H1 (cell line): Measurements from ENCODE around the gene NPHP3. TPM values are rescaled to one million over a fixed set of nuclear protein-coding genes. Genes with fewer than 3 reads are reported as not detected.
A peak's percentile ranks its signal among the peaks of the same experiment; 100 is the strongest.

Source experiments
- CTCF ChIA-PET: fragments of 300-600 bp; sonication (Branson Sonifier 250); formaldehyde crosslinking; loops from one replicate; lab custom pipeline; 2021; ENCODE audit not compliant: partially characterized antibody; lab: Charles Lee
- POLR2A ChIA-PET: fragments of 300-600 bp; sonication (Branson Sonifier 250); formaldehyde crosslinking; loops from one replicate; lab custom pipeline; 2021; ENCODE audit warnings: inconsistent platforms; ENCODE audit not compliant: partially characterized antibody; lab: Charles Lee
- DNase-seq, 2 experiments: peaks; one replicate each; pipeline versions ENCODE4 v3.0.0 to v3.0.0-alpha.2; 2010 to 2022; ENCODE audit warnings: low spot score in 2 of 2, low read depth in 1 of 2, mixed read lengths in 1 of 2
- FAIRE-seq: peaks from 2 replicates; lab custom pipeline; 2011; peaks lifted over from hg19 to GRCh38; lab: Jason Lieb, UNC
- H2AFZ ChIP-seq: 2 replicates; pipeline ENCODE4 v1.8.1; 2012; ENCODE audit warnings: low read length, inconsistent platforms
- H2AK5ac ChIP-seq: 2 replicates; pipeline ENCODE4 v1.6.1; 2013; ENCODE audit warnings: low read depth, low read length
- H2BK120ac ChIP-seq: replicated peaks from 2 replicates; pipeline ENCODE3; 2013; ENCODE audit warnings: low read depth, low read length, inconsistent platforms
- H2BK12ac ChIP-seq: 2 replicates; pipeline ENCODE4 v1.6.1; 2013; ENCODE audit warnings: low read depth, low read length
- H2BK15ac ChIP-seq: 2 replicates; pipeline ENCODE4 v1.6.1; 2013; ENCODE audit warnings: low read length
- H2BK20ac ChIP-seq: 2 replicates; pipeline ENCODE4 v1.6.1; 2013; ENCODE audit warnings: low read length
- H2BK5ac ChIP-seq: 2 replicates; pipeline ENCODE4 v1.6.1; 2013; ENCODE audit warnings: low read depth, low read length
- H3K14ac ChIP-seq: 2 replicates; pipeline ENCODE4 v1.6.1; 2013; ENCODE audit warnings: inconsistent platforms; ENCODE audit not compliant: insufficient read length
- H3K18ac ChIP-seq: 2 replicates; pipeline ENCODE4 v1.6.1; 2013; ENCODE audit warnings: low read length; ENCODE audit errors: extremely low read depth
- H3K23ac ChIP-seq: 2 replicates; pipeline ENCODE4 v1.6.1; 2013; ENCODE audit warnings: inconsistent platforms; ENCODE audit not compliant: insufficient read length
- H3K23me2 ChIP-seq: 2 replicates; pipeline ENCODE4 v1.6.1; 2013; ENCODE audit warnings: low read depth, low read length
- H3K27ac ChIP-seq: 2 replicates; pipeline ENCODE4 v1.6.1; 2011; ENCODE audit warnings: low read depth, low read length, inconsistent platforms
- H3K27me3 ChIP-seq, 4 experiments: replicated peaks in 1 of 4; 1 replicate in 1 of 4; 2 replicates in 3 of 4; pipeline versions ENCODE4 v1.6.1 to v1.8.1; 2011 to 2013; ENCODE audit warnings: low read length in 3 of 4, mild to moderate bottlenecking in 3 of 4, inconsistent platforms in 2 of 4, mixed read lengths in 2 of 4, moderate library complexity in 1 of 4; ENCODE audit not compliant: control insufficient read depth in 3 of 4, insufficient read depth in 3 of 4; ENCODE audit errors: extremely low read depth in 1 of 4
- H3K36me3 ChIP-seq, 4 experiments: 2 replicates each; pipeline versions ENCODE4 v1.6.1 to v1.8.1; 2011 to 2013; ENCODE audit warnings: mild to moderate bottlenecking in 4 of 4, low read length in 3 of 4, moderate library complexity in 2 of 4, control low read depth in 1 of 4, inconsistent platforms in 1 of 4; ENCODE audit not compliant: insufficient read depth in 4 of 4, control insufficient read depth in 2 of 4
- H3K4ac ChIP-seq: replicated peaks from 2 replicates; pipeline ENCODE3; 2013; ENCODE audit warnings: low read length, low read depth, mixed read lengths, inconsistent platforms; ENCODE audit not compliant: insufficient read length
- H3K4me1 ChIP-seq, 4 experiments: replicated peaks in 1 of 4; 1 replicate in 1 of 4; 2 replicates in 3 of 4; pipeline versions ENCODE4 v1.6.1 to v1.8.1; 2011 to 2013; ENCODE audit warnings: low read length in 3 of 4, inconsistent platforms in 2 of 4, mixed read lengths in 1 of 4; ENCODE audit not compliant: insufficient read depth in 4 of 4, control insufficient read depth in 3 of 4
- H3K4me2 ChIP-seq, 2 experiments: 2 replicates each; pipeline versions ENCODE4 v1.6.1 to v1.8.1; 2011 to 2013; ENCODE audit warnings: low read depth in 2 of 2, low read length in 2 of 2, control low read depth in 1 of 2, inconsistent platforms in 1 of 2, mild to moderate bottlenecking in 1 of 2; ENCODE audit not compliant: insufficient read depth in 1 of 2
- H3K4me3 ChIP-seq, 4 experiments: fragments of 200-600, 300-600 bp in 1 of 4; sonication (generic), shearing (Covaris generic), sonication (Bioruptor Twin) in 1 of 4; 2 replicates each; pipeline versions ENCODE4 v1.5.1 to v1.8.1; 2011 to 2016; ENCODE audit warnings: low read length in 4 of 4, low read depth in 3 of 4, control low read depth in 2 of 4, inconsistent platforms in 2 of 4, mild to moderate bottlenecking in 2 of 4, mixed read lengths in 1 of 4, moderate library complexity in 1 of 4; ENCODE audit not compliant: insufficient read depth in 2 of 4; ENCODE audit errors: extremely low read depth in 1 of 4
- H3K56ac ChIP-seq: replicated peaks from 2 replicates; pipeline ENCODE3; 2013; ENCODE audit warnings: low read depth, mild to moderate bottlenecking, mixed read lengths, low read length, inconsistent platforms; ENCODE audit not compliant: insufficient read length
- H3K79me1 ChIP-seq: 2 replicates; pipeline ENCODE4 v1.6.1; 2013; ENCODE audit warnings: low read depth, low read length, control low read depth
- H3K79me2 ChIP-seq, 2 experiments: 2 replicates each; pipeline versions ENCODE4 v1.6.1 to v1.8.1; 2012 to 2013; ENCODE audit warnings: low read length in 2 of 2, mild to moderate bottlenecking in 2 of 2, inconsistent platforms in 1 of 2; ENCODE audit not compliant: insufficient read depth in 2 of 2, control insufficient read depth in 1 of 2
- H3K9ac ChIP-seq, 4 experiments: replicated peaks in 1 of 4; 1 replicate in 1 of 4; 2 replicates in 3 of 4; pipeline versions ENCODE4 v1.6.1 to v1.8.1; 2011 to 2013; ENCODE audit warnings: low read depth in 3 of 4, low read length in 3 of 4, control low read depth in 2 of 4, mild to moderate bottlenecking in 2 of 4, moderate library complexity in 2 of 4, inconsistent platforms in 1 of 4; ENCODE audit errors: extremely low read depth in 1 of 4
- H3K9me3 ChIP-seq, 2 experiments: 2 replicates each; pipeline versions ENCODE4 v1.6.1 to v1.8.1; 2012 to 2013; ENCODE audit warnings: mild to moderate bottlenecking in 2 of 2, moderate library complexity in 2 of 2, control low read depth in 1 of 2, inconsistent platforms in 1 of 2, low read depth in 1 of 2, low read length in 1 of 2, mixed read lengths in 1 of 2; ENCODE audit not compliant: insufficient read depth in 2 of 2
- H4K20me1 ChIP-seq, 2 experiments: replicated peaks in 1 of 2; 2 replicates each; pipeline versions ENCODE3 to v1.8.1; 2011 to 2013; ENCODE audit warnings: inconsistent platforms in 2 of 2, low read length in 2 of 2, mild to moderate bottlenecking in 1 of 2; ENCODE audit not compliant: insufficient read depth in 2 of 2, control insufficient read depth in 1 of 2
- H4K5ac ChIP-seq: 2 replicates; pipeline ENCODE4 v1.6.1; 2013; ENCODE audit warnings: low read length, low read depth, mixed read lengths, inconsistent platforms; ENCODE audit not compliant: insufficient read length
- H4K8ac ChIP-seq: 2 replicates; pipeline ENCODE4 v1.8.0; 2013; ENCODE audit warnings: mild to moderate bottlenecking, moderate library complexity, low read length, inconsistent platforms; ENCODE audit not compliant: insufficient read depth; ENCODE audit errors: extremely low read depth
- H4K91ac ChIP-seq: replicated peaks from 2 replicates; pipeline ENCODE3; 2013; ENCODE audit warnings: low read length, mixed read lengths, inconsistent platforms; ENCODE audit not compliant: insufficient read length
- GABPA ChIP-seq: IDR thresholded peaks from 2 replicates; pipeline ENCODE4 v1.6.1; 2011; ENCODE audit warnings: mild to moderate bottlenecking, low read length, moderate library complexity, borderline replicate concordance; ENCODE audit not compliant: insufficient read depth
- polyA plus RNA-seq, 7 experiments: library from polyadenylated mRNA; depleted of rRNA in 3 of 7; stranded (reverse) in 5 of 7; unstranded in 2 of 7; fragments of >200 nt in 5 of 7; fragments of 200-250 nt in 2 of 7; gene quantifications; 1 replicate in 5 of 7; 2 replicates in 1 of 7; 4 replicates in 1 of 7; pipeline versions ENCODE4 v1.2.1 to v1.2.3, GENCODE V29; 2011 to 2013; ENCODE audit warnings: missing spikeins in 2 of 7, mixed read lengths in 2 of 7
- total RNA-seq: library from RNA; stranded (reverse); fragmentation: NEBNext Ultra II Directional; extraction: Animal tissue kit (Norgen Biotek cat#: 25700); gene quantifications from 2 replicates; pipeline ENCODE4 v1.2.1, GENCODE V29; 2021

NPHP3 gene
- total and polyA plus RNA-seq, 2 of the 8 experiments (the other 6 are each of a cell fraction or from before 2014, with no cell fraction given): 6.8 to 14.8 TPM

- Histone ChIP-seq H2AFZ (no peak overlapping the region), H3K4me3 (no peak overlapping the region), H3K27me3 (no peaks in the 10 kb centered on the region), H4K8ac (no peak overlapping the region), H3K79me1 (no peaks in the 10 kb centered on the region), H3K9ac (no peak overlapping the region), H3K23ac (no peak overlapping the region), H2BK120ac (no peak overlapping the region), H3K4me2 (no peak overlapping the region), H2AK5ac (no peak overlapping the region), H4K5ac (no peak overlapping the region), H4K20me1 (no peaks in the 10 kb centered on the region), H3K23me2 (no peaks in the 10 kb centered on the region), H2BK20ac (no peak overlapping the region), H3K36me3 (peaks cover 0 to 5% (median 1%) of the 10 kb centered on the region in 4 experiments; a peak in 1 of 8 replicates), H3K27ac (no peak overlapping the region), H2BK15ac (no peak overlapping the region), H4K91ac (no peak overlapping the region), H3K56ac (no peak overlapping the region), H2BK5ac (no peak overlapping the region), H3K14ac (no peak overlapping the region), H3K79me2 (no peaks in the 10 kb centered on the region), H3K4me1 (no peaks in the 10 kb centered on the region), H2BK12ac (no peak overlapping the region), H3K4ac (peak overlapping the region; percentile 91), H3K18ac (no peak overlapping the region), H3K9me3 (no peaks in the 10 kb centered on the region)
- FAIRE-seq (no peak), DNase-seq (no peak)
- POLR2A ChIA-PET: no interaction called here
- CTCF ChIA-PET: interaction anchor here (0.7 to 1.6 kb wide), 3 partner anchors 92 to 283 kb away, joined by 4 to 6 read pairs (median 4); no protein-coding TSS in a partner anchor
- no peak for TF ChIP-seq GABPA
Observed at GRCh38 chr3:132635052-132635451, 87.2 kb downstream of the NPHP3 start.

Other genes with a start within 250 kb of the NPHP3 start
- gene ACKR4, start 125.1 kb downstream of the NPHP3 start, total RNA-seq: not detected in 2 replicates
- not detected in 2 replicates for gene ACKR4, start 125.1 kb downstream of the NPHP3 start, polyA plus RNA-seq (2011; rRNA removed)
- 10.6 and 11.0 TPM in 2 replicates for gene ACAD11, start 62.6 kb downstream of the NPHP3 start, total RNA-seq
- gene ACAD11, start 62.6 kb downstream of the NPHP3 start, polyA plus RNA-seq (2011; rRNA removed): 3.8 and 5.5 TPM in 2 replicates
- gene UBA5, start 62.1 kb downstream of the NPHP3 start, total RNA-seq: 28.0 and 28.7 TPM in 2 replicates
- gene UBA5, start 62.1 kb downstream of the NPHP3 start, polyA plus RNA-seq (2011; rRNA removed): 11.0 and 15.5 TPM in 2 replicates